Activated CD8-positive, alpha-beta T cell treated with anti-CD3 and anti-CD28 coated beads for 36 hours (primary cell): Measurements from ENCODE around the gene FASTK. TPM values are rescaled to one million over a fixed set of nuclear protein-coding genes. Genes with fewer than 3 reads are reported as not detected.

Source experiments
- ATAC-seq: fragments of 200-7000 bp; cut with Tn5 transposase; one replicate; pipeline ENCODE4 v1.10.0; 2021; ENCODE audit warnings: mild to moderate bottlenecking, moderate library complexity
- CTCF ChIA-PET: fragments of 350-600 bp; sonication (Branson Sonifier 250); formaldehyde crosslinking; loops from one replicate; lab custom pipeline; 2021; ENCODE audit warnings: antibody characterized with exemption; lab: Charles Lee
- POLR2A ChIA-PET: fragments of 350-600 bp; sonication (Branson Sonifier 250); formaldehyde crosslinking; loops from one replicate; lab custom pipeline; 2021; ENCODE audit warnings: antibody characterized with exemption; lab: Charles Lee
- DNase-seq: peaks from one replicate; pipeline ENCODE4 v3.0.0-alpha.2; 2020
- H3K27ac Mint-ChIP-seq: one replicate; pipeline ENCODE4 v1.8.0; 2021; ENCODE audit warnings: mild to moderate bottlenecking, mixed read lengths
- H3K27me3 Mint-ChIP-seq: one replicate; pipeline ENCODE4 v1.8.0; 2021; ENCODE audit warnings: mixed read lengths
- H3K36me3 Mint-ChIP-seq: one replicate; pipeline ENCODE4 v1.8.0; 2021; ENCODE audit warnings: low read depth, mixed read lengths
- H3K4me1 Mint-ChIP-seq: one replicate; pipeline ENCODE4 v1.8.0; 2021; ENCODE audit warnings: low read depth, mixed read lengths
- H3K4me3 Mint-ChIP-seq: one replicate; pipeline ENCODE4 v1.8.0; 2021; ENCODE audit warnings: mild to moderate bottlenecking, moderate library complexity, mixed read lengths
- H3K9me3 Mint-ChIP-seq: one replicate; pipeline ENCODE4 v1.8.0; 2021; ENCODE audit warnings: mixed read lengths
- intact Hi-C: fragments of 100-400 bp; cut with micrococcal nuclease; formaldehyde crosslinking; loops from one replicate; pipeline ENCODE4 v1.10.0; 2022
- total RNA-seq, 2 experiments: library from RNA; stranded (reverse); gene quantifications; one replicate each; pipeline ENCODE4 v1.2.3, GENCODE V29; 2021
- TF ChIP-seq, protein P1 (sequence below): fragments of 200-600 bp; IDR thresholded peaks from one replicate; pipeline ENCODE4 v1.8.0; 2022; ENCODE audit warnings: antibody characterized with exemption, mild to moderate bottlenecking

The FASTK gene
- total RNA-seq, 2 experiments from 2014 or later = 54.0 to 59.4 TPM

DNA sequence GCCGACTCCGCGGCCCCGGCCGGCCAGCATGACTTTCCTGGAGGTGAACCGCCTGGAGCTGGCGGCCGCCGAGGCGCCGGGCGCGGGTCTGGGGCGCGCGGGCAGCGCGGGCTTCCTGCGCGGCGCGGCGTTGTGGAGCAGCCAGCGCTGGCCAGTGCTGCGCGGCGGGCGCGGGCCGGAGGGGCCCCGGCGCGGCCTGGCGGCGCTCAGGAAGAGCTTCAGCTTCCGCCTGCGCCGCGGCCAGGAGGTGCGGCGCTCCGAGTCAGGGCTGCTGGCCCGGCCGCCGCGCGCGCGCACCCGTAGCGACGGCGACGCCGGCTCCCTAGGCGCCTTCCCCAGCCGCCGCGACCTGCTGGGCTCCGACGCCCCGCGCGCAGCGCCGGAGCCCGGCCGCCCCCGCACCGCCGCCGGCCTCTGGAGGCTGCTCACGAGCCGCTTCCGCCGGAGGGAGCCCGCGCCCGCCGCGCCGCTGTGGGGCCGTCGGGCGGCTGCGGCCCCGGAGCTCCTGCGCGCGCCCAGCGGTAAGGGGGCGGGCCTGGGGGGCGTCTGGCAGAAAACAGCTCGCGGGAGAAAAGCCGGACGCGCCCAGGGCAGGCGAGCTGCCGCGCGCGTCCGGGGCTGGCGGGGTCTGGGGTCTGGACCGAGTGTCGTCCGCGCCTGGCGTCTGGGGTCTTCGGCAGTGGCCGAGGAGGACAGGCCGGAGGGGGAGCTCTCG lies 34.7 kb upstream of the FASTK start:
- Mint-ChIP-seq H3K4me3 (peak overlapping the region; percentile 58), H3K27me3 (peaks cover 17% of the 10 kb centered on the region), H3K27ac (no peak overlapping the region), H3K36me3 (no peaks in the 10 kb centered on the region), H3K9me3 (no peaks in the 10 kb centered on the region), H3K4me1 (peaks cover 11% of the 10 kb centered on the region)
- TF ChIP-seq, protein P1, sequence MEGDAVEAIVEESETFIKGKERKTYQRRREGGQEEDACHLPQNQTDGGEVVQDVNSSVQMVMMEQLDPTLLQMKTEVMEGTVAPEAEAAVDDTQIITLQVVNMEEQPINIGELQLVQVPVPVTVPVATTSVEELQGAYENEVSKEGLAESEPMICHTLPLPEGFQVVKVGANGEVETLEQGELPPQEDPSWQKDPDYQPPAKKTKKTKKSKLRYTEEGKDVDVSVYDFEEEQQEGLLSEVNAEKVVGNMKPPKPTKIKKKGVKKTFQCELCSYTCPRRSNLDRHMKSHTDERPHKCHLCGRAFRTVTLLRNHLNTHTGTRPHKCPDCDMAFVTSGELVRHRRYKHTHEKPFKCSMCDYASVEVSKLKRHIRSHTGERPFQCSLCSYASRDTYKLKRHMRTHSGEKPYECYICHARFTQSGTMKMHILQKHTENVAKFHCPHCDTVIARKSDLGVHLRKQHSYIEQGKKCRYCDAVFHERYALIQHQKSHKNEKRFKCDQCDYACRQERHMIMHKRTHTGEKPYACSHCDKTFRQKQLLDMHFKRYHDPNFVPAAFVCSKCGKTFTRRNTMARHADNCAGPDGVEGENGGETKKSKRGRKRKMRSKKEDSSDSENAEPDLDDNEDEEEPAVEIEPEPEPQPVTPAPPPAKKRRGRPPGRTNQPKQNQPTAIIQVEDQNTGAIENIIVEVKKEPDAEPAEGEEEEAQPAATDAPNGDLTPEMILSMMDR = no peak
- ATAC-seq (peak; percentile 69), DNase-seq (peak; percentile 48)
- intact Hi-C loops = loop anchor here (10.0 kb wide), 1 partner anchor 190 kb away; no protein-coding TSS in a partner anchor
- POLR2A ChIA-PET = no interaction called here
- CTCF ChIA-PET = interaction anchor here (0.6 to 4.9 kb wide), 10 partner anchors 9 to 345 kb away, joined by 3 to 38 read pairs (median 4); partner anchors contain the start of genes ABCB8 and TMUB1

DNA sequence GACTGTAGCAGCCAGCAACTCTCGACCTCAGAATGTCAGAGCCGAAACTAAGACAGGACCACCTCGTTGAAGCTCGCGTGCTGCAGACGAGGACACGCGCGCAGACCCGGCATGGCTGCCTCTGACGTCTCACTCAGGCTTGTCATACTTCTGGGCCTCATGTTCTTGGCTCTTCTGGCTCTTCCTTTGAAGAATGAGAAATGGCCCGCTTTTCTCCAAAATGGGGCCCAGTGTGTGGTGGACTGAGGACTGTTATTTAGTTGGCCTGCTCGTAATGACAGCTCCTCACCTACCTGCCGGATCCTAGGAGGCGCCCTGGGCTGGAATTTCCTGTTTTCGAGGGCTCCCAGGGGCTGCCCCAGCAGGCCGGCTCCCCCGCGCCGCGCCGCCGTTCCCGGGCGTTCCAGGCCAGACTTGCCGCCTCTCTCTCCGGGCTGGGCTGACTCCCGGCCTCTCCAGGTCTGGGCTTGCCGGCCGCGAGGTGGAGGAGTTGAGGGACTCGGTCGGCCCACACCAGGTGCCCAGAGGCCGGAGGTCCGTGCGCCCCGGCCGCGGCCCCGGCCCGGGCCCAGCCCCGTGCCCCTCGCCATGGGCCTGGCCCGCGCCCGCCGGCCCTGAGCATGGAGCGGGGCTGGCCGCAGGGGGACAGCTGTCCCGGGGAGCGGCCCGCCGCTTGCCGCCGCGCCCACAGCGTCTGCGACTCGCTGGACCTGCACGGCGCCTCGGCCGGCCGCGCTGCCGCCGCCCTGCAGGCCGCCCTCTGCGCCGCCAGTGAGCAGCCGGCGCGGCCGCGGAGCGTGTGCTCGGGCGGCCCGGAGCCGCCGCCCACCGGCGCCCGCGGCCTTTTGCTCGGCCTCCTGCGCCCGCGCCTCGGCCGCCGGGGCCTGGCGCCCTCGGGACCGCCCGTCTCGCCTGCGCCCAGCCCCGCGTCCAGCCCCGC lies 33.8 kb upstream of the FASTK start:
- no peak for DNase-seq
- TF ChIP-seq, protein P1 = no peak
- intact Hi-C loops = loop anchor here (10.0 kb wide), 1 partner anchor 190 kb away; no protein-coding TSS in a partner anchor
- Mint-ChIP-seq H3K9me3 (no peaks in the 10 kb centered on the region), H3K27me3 (peaks cover 17% of the 10 kb centered on the region), H3K4me1 (peaks cover 11% of the 10 kb centered on the region), H3K4me3 (peak overlapping the region; percentile 42), H3K36me3 (no peaks in the 10 kb centered on the region), H3K27ac (no peak overlapping the region)
- CTCF ChIA-PET = interaction anchor here (1.3 to 4.9 kb wide), 6 partner anchors 11 to 151 kb away, joined by 4 to 38 read pairs (median 9); partner anchors contain the start of genes ABCB8, GBX1 and TMUB1
- ATAC-seq = no peak
- POLR2A ChIA-PET = interaction anchor here (0.8 to 1.0 kb wide), 3 partner anchors 12 to 56 kb away, joined by 3 read pairs; partner anchors contain the start of gene AGAP3

DNA sequence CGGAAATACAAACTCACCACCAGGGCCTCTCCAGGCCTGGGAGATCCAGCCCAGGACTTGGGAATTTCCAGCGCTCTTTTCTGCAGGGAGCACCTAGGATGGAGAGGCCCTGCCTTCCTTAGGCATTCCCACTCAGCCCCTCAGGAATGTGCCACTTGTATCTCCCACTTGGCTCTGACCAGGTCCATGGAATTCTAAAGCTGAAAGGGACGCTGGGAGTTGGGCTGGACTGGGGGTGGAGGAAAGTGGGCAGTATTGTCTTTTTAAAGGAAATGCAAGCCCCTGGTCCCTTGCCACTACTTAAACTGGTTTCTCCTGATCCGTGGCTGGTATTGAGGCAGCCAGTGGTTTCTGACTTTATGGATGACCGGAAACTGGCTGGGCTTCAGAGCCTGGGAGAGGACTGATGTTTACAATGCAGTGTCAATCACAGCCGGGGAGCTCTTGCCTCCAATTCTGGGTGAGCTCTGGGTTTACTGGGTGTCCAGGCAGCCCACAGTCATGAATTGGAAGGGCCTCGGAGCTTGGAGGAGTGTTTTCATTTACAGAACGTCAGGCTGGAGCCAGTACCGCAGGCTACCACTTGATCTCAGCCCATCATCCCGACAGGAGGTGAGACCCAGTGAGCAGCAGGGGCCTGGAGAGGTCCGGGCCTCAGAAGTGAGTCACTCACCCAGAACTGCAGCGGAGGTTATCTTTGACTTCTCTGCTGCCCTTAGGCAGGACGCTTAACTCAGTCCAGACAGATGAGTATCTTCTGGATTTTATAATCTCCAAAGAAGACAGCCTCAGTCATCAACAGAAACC lies 32.9 kb upstream of the FASTK start:
- POLR2A ChIA-PET = interaction anchor here (0.8 to 1.0 kb wide), 3 partner anchors 11 to 57 kb away, joined by 3 read pairs; partner anchors contain the start of gene AGAP3
- H3K9me3 Mint-ChIP-seq = no peaks in the 10 kb centered on the region

More for the DNA sequence above, 32.9 kb upstream of the FASTK start:
- H3K4me3 Mint-ChIP-seq = peak overlapping the region; percentile 42
- H3K27ac Mint-ChIP-seq = no peak overlapping the region
- peaks cover 17% of the 10 kb centered on the region for H3K27me3 Mint-ChIP-seq
- no peaks in the 10 kb centered on the region for H3K36me3 Mint-ChIP-seq
- peaks cover 11% of the 10 kb centered on the region for H3K4me1 Mint-ChIP-seq
- no peak for ATAC-seq
- intact Hi-C loops = loop anchor here (10.0 kb wide), 1 partner anchor 191 kb away; no protein-coding TSS in a partner anchor
- TF ChIP-seq, protein P1 = no peak
- CTCF ChIA-PET = interaction anchor here (1.5 to 4.9 kb wide), 6 partner anchors 10 to 150 kb away, joined by 4 to 38 read pairs (median 10); partner anchors contain the start of genes ABCB8, GBX1 and TMUB1
- no peak for DNase-seq
